H1 (cell line): ENCODE results near the gene MEA1. TPM values are rescaled to one million over a fixed set of nuclear protein-coding genes. Genes with fewer than 3 reads are reported as not detected.

Experiments used
- BCL11A ChIP-seq, 2 experiments: IDR thresholded peaks; one replicate each; pipeline ENCODE4 v1.6.1; 2011; ENCODE audit warnings: low read depth in 2 of 2, low read length in 2 of 2, mild to moderate bottlenecking in 2 of 2
- CBX5 ChIP-seq: fragments of 300-800, 300-1000 bp; sonication (generic); IDR thresholded peaks from 2 replicates; pipeline ENCODE4 v1.7.1; 2016; ENCODE audit warnings: antibody characterized with exemption, low read length, low read depth
- EZH2 ChIP-seq: fragments of 200-600 bp; sonication (generic); IDR thresholded peaks from 2 replicates; pipeline ENCODE4 v1.7.1; 2012; ENCODE audit warnings: low read depth, mild to moderate bottlenecking, moderate library complexity, low read length, inconsistent platforms; ENCODE audit not compliant: severe bottlenecking
- JUND ChIP-seq: IDR thresholded peaks from 2 replicates; pipeline ENCODE4 v1.6.1; 2011; ENCODE audit warnings: mild to moderate bottlenecking, improper control_type of control experiment, low read length
- POLR2AphosphoS5 ChIP-seq: IDR thresholded peaks from 2 replicates; pipeline ENCODE4 v1.6.1; 2011; ENCODE audit warnings: low read depth, low read length
- RNF2 ChIP-seq: fragments of 200-900, 300-1000 bp; sonication (generic); IDR thresholded peaks from 2 replicates; pipeline ENCODE4 v1.7.1; 2016; ENCODE audit warnings: borderline replicate concordance, low read depth, mild to moderate bottlenecking, antibody characterized with exemption, low read length; ENCODE audit not compliant: poor library complexity, severe bottlenecking; ENCODE audit errors: missing control alignments
- SIX5 ChIP-seq: IDR thresholded peaks from 2 replicates; pipeline ENCODE4 v1.6.1; 2011; ENCODE audit warnings: mild to moderate bottlenecking, low read depth, low read length
- polyA plus RNA-seq, 7 experiments: library from polyadenylated mRNA; depleted of rRNA in 3 of 7; stranded (reverse) in 5 of 7; unstranded in 2 of 7; fragments of >200 nt in 5 of 7; fragments of 200-250 nt in 2 of 7; gene quantifications; 1 replicate in 5 of 7; 2 replicates in 1 of 7; 4 replicates in 1 of 7; pipeline versions ENCODE4 v1.2.1 to v1.2.3, GENCODE V29; 2011 to 2013; ENCODE audit warnings: missing spikeins in 2 of 7, mixed read lengths in 2 of 7
- total RNA-seq: library from RNA; stranded (reverse); fragmentation: NEBNext Ultra II Directional; extraction: Animal tissue kit (Norgen Biotek cat#: 25700); gene quantifications from 2 replicates; pipeline ENCODE4 v1.2.1, GENCODE V29; 2021

Gene MEA1
- total and polyA plus RNA-seq, 2 of the 8 experiments (the other 6 are each of a cell fraction or from before 2014, with no cell fraction given) = 94.2 to 96.4 TPM

DNA sequence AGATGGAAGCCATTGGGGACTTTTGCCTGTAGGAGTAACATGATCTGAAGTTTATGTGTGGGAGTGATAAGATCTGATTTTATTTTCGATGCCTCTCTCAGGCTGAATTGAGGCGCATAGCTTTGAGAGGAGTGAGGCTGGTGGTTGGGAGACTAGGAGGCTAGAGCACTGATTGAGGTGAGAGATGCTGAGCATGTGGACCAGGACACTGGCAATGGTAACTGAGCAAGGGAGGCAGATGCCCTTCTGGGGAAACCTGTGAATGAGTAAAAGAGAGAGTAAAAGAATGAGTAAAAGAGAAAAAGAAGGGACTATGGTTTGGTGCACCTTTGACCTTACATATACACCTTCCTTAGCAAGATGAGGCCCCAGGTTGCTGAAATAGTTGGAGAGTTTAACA lies 10.7 kb upstream of the MEA1 start (continued):
- TF ChIP-seq JUND (no peak), SIX5 (no peak), POLR2AphosphoS5 (no peak), EZH2 (no peak), CBX5 (no peak), RNF2 (no peak), BCL11A (IDR thresholded peaks at IDR 0.05; ENCODE audit: low read depth in 2 of 2, low read length in 2 of 2) (no peak)
- TF ChIP-seq, all 59 proteins: peak for 0
